PFSK-1 (cell line): ENCODE results near the gene TEX22.

Experiments
- FOXP2 ChIP-seq: optimal IDR thresholded peaks from 2 replicates; pipeline ENCODE3; 2011; ENCODE audit warnings: borderline replicate concordance, control low read depth, inconsistent platforms; ENCODE audit not compliant: insufficient read depth; ENCODE audit errors: extremely low read length, extremely low read depth
- POLR2AphosphoS5 ChIP-seq: IDR thresholded peaks from 2 replicates; pipeline ENCODE4 v1.6.1; 2012; ENCODE audit warnings: low read depth, mild to moderate bottlenecking, control low read depth, low read length, moderate library complexity
- REST ChIP-seq, 2 experiments: IDR thresholded peaks; 2 replicates each; pipeline versions ENCODE4 v1.6.1 to v1.8.0; 2011 to 2012; ENCODE audit warnings: low read depth in 2 of 2, low read length in 2 of 2, control low read depth in 1 of 2, inconsistent platforms in 1 of 2, mild to moderate bottlenecking in 1 of 2, moderate library complexity in 1 of 2; ENCODE audit not compliant: insufficient read depth in 1 of 2
- SIN3A ChIP-seq: IDR thresholded peaks from 2 replicates; pipeline ENCODE4 v1.6.1; 2012; ENCODE audit warnings: mild to moderate bottlenecking, low read length, moderate library complexity, borderline replicate concordance; ENCODE audit not compliant: insufficient read depth
- TAF1 ChIP-seq: IDR thresholded peaks from 2 replicates; pipeline ENCODE4 v1.6.1; 2012; ENCODE audit warnings: low read length, control low read depth, borderline replicate concordance; ENCODE audit not compliant: insufficient read depth

Gene TEX22

GRCh38 chr14:105374389-105374788 is 23.9 kb upstream of the TEX22 start:
- TF ChIP-seq REST (IDR thresholded peaks at IDR 0.05; ENCODE audit: insufficient read depth in 1 of 2, low read depth in 2 of 2, low read length in 2 of 2) (no peak), POLR2AphosphoS5 (no peak), TAF1 (no peak), FOXP2 (no peak), SIN3A (no peak)

GRCh38 chr14:105375635-105376057 is 22.7 kb upstream of the TEX22 start:
- TF ChIP-seq SIN3A (no peak), FOXP2 (no peak), TAF1 (no peak), REST (IDR thresholded peaks at IDR 0.05; ENCODE audit: insufficient read depth in 1 of 2, low read depth in 2 of 2, low read length in 2 of 2) (no peak), POLR2AphosphoS5 (no peak)

- TF ChIP-seq REST (IDR thresholded peaks at IDR 0.05; ENCODE audit: insufficient read depth in 1 of 2, low read depth in 2 of 2, low read length in 2 of 2) (no peak), TAF1 (no peak), POLR2AphosphoS5 (no peak), SIN3A (no peak), FOXP2 (no peak)
Observed at GRCh38 chr14:105376521-105377440, 21.6 kb upstream of the TEX22 start.

- TF ChIP-seq REST (IDR thresholded peaks at IDR 0.05; ENCODE audit: insufficient read depth in 1 of 2, low read depth in 2 of 2, low read length in 2 of 2) (no peak), FOXP2 (no peak), SIN3A (no peak), TAF1 (no peak), POLR2AphosphoS5 (no peak)
Observed at GRCh38 chr14:105377555-105378182, 20.7 kb upstream of the TEX22 start.
